IMR-90 (cell line): ENCODE measurements around the gene RHOF. TPM values are rescaled to one million over a fixed set of nuclear protein-coding genes. Genes with fewer than 3 reads are reported as not detected.
A peak's percentile ranks its signal among the peaks of the same experiment; 100 is the strongest.

ENCODE experiments used
- ATAC-seq: fragments of 200-7000 bp; cut with Tn5 transposase; 2 replicates; pipeline ENCODE4 v1.9.1; 2020; ENCODE audit warnings: low read depth, mild to moderate bottlenecking, moderate library complexity
- BruUV-seq: library from RNA; stranded (reverse); fragments of 400-500 nt; replicated peaks from 2 replicates; lab custom pipeline; 2021; lab: Mats Ljungman, UMichigan
- CTCF ChIA-PET: fragments of 300-600 bp; formaldehyde crosslinking; extraction: SDS; loops from one replicate; lab custom pipeline; 2021; ENCODE audit warnings: antibody characterized with exemption; lab: Yijun Ruan, JAX
- POLR2A ChIA-PET: fragments of 300-600 bp; sonication (Branson Sonifier 250); formaldehyde crosslinking; loops from one replicate; lab custom pipeline; 2022; ENCODE audit warnings: antibody characterized with exemption; ENCODE audit not compliant: unreplicated experiment; lab: Charles Lee
- DNase-seq: peaks from one replicate; pipeline ENCODE4 v3.0.0; 2013
- H2AFZ ChIP-seq: replicated peaks from 2 replicates; pipeline ENCODE3; 2013; ENCODE audit warnings: low read length, mild to moderate bottlenecking; ENCODE audit not compliant: poor library complexity
- H2AK5ac ChIP-seq: 2 replicates; pipeline ENCODE4 v1.6.1; 2013; ENCODE audit warnings: low read depth, low read length, inconsistent platforms
- H2AK9ac ChIP-seq: replicated peaks from 2 replicates; pipeline ENCODE3; 2013; ENCODE audit warnings: mild to moderate bottlenecking, low read depth, low read length, moderate library complexity; ENCODE audit not compliant: poor library complexity
- H2BK120ac ChIP-seq: 2 replicates; pipeline ENCODE4 v1.6.1; 2013; ENCODE audit warnings: low read depth, low read length, inconsistent platforms
- H2BK15ac ChIP-seq: 3 replicates; pipeline ENCODE4 v1.6.1; 2013; ENCODE audit warnings: low read depth, low read length, inconsistent platforms
- H2BK20ac ChIP-seq: 2 replicates; pipeline ENCODE4 v1.6.1; 2013; ENCODE audit warnings: low read depth, mild to moderate bottlenecking, inconsistent platforms, low read length, moderate library complexity
- H2BK5ac ChIP-seq: 2 replicates; pipeline ENCODE4 v1.6.1; 2013; ENCODE audit warnings: mild to moderate bottlenecking, low read depth, low read length, inconsistent platforms; ENCODE audit not compliant: poor library complexity, severe bottlenecking
- H3K14ac ChIP-seq: replicated peaks from 2 replicates; pipeline ENCODE4 v1.6.1; 2013; ENCODE audit warnings: low read depth, low read length, inconsistent platforms
- H3K18ac ChIP-seq: 2 replicates; pipeline ENCODE4 v1.6.1; 2013; ENCODE audit warnings: low read depth, low read length, control low read depth
- H3K23ac ChIP-seq: 2 replicates; pipeline ENCODE4 v1.6.1; 2013; ENCODE audit warnings: low read depth, low read length, inconsistent platforms
- H3K27ac ChIP-seq: 2 replicates; pipeline ENCODE4 v1.5.1; 2013; ENCODE audit warnings: mild to moderate bottlenecking, control low read depth, low read length; ENCODE audit not compliant: insufficient read depth
- H3K27me3 ChIP-seq: 2 replicates; pipeline ENCODE4 v1.6.1; 2013; ENCODE audit warnings: low read length; ENCODE audit not compliant: control insufficient read depth, insufficient read depth
- H3K36me3 ChIP-seq: 2 replicates; pipeline ENCODE4 v1.6.1; 2013; ENCODE audit warnings: low read length, mixed read lengths; ENCODE audit not compliant: control insufficient read depth, insufficient read depth
- H3K4ac ChIP-seq: 2 replicates; pipeline ENCODE4 v1.6.1; 2013; ENCODE audit warnings: low read depth, low read length, inconsistent platforms
- H3K4me1 ChIP-seq: 2 replicates; pipeline ENCODE4 v1.6.1; 2013; ENCODE audit warnings: low read length, mixed read lengths; ENCODE audit not compliant: control insufficient read depth, insufficient read depth
- H3K4me2 ChIP-seq: 2 replicates; pipeline ENCODE4 v1.6.1; 2013; ENCODE audit warnings: low read depth, mild to moderate bottlenecking, control low read depth, low read length, moderate library complexity
- H3K4me3 ChIP-seq: 2 replicates; pipeline ENCODE4 v1.5.1; 2013; ENCODE audit warnings: low read depth, mild to moderate bottlenecking, control low read depth, low read length, moderate library complexity; ENCODE audit not compliant: insufficient read depth
- H3K56ac ChIP-seq: 2 replicates; pipeline ENCODE4 v1.6.1; 2013; ENCODE audit warnings: low read length, inconsistent platforms; ENCODE audit not compliant: insufficient read depth; ENCODE audit errors: extremely low read depth
- H3K79me1 ChIP-seq, 2 experiments: 2 replicates each; pipeline ENCODE4 v1.6.1; 2013; ENCODE audit warnings: low read length in 2 of 2, inconsistent platforms in 1 of 2, low read depth in 1 of 2
- H3K9ac ChIP-seq: 2 replicates; pipeline ENCODE4 v1.6.1; 2013; ENCODE audit warnings: low read depth, low read length, control low read depth
- H3K9me1 ChIP-seq: 2 replicates; pipeline ENCODE4 v1.6.1; 2013; ENCODE audit warnings: low read length, inconsistent platforms; ENCODE audit not compliant: insufficient read depth
- H3K9me3 ChIP-seq: 2 replicates; pipeline ENCODE4 v1.6.1; 2013; ENCODE audit warnings: low read length; ENCODE audit not compliant: control insufficient read depth, insufficient read depth
- H4K20me1 ChIP-seq: 2 replicates; pipeline ENCODE4 v1.6.1; 2013; ENCODE audit warnings: low read length, inconsistent platforms; ENCODE audit not compliant: insufficient read depth
- H4K5ac ChIP-seq: 2 replicates; pipeline ENCODE4 v1.6.1; 2013; ENCODE audit warnings: mild to moderate bottlenecking, low read depth, low read length, control low read depth
- H4K8ac ChIP-seq, 2 experiments: 2 replicates each; pipeline ENCODE4 v1.6.1; 2013; ENCODE audit warnings: low read depth in 2 of 2, low read length in 2 of 2, control low read depth in 1 of 2, inconsistent platforms in 1 of 2
- H4K91ac ChIP-seq: 2 replicates; pipeline ENCODE4 v1.6.1; 2013; ENCODE audit warnings: low read depth, low read length, inconsistent platforms; ENCODE audit not compliant: insufficient read depth
- FOS ChIP-seq: fragments of 150-350 bp; IDR thresholded peaks from 2 replicates; pipeline ENCODE4 v1.6.1; 2016; ENCODE audit warnings: low read depth, low read length
- RCOR1 ChIP-seq: IDR thresholded peaks from 2 replicates; pipeline ENCODE4 v1.6.1; 2012; ENCODE audit warnings: mild to moderate bottlenecking, low read length, improper control_type of control experiment; ENCODE audit not compliant: insufficient replicate concordance
- SMC3 ChIP-seq: fragments of 150-350 bp; IDR thresholded peaks from 2 replicates; pipeline ENCODE4 v1.6.1; 2016; ENCODE audit warnings: low read depth, mild to moderate bottlenecking, antibody characterized with exemption, low read length, moderate library complexity
- WGBS, 2 experiments: methylation state at CpG; one replicate each; pipeline versions ENCODE4 v1.1.5 to v1.1.7; 2013; ENCODE audit warnings: missing lambda C conversion rate in 2 of 2; ENCODE audit not compliant: insufficient read length in 1 of 2; ENCODE audit errors: extremely low coverage in 2 of 2; 5-methylcytosine and 5-hydroxymethylcytosine counted together
- dilution Hi-C: fragments of 300-500 bp; cut with HindIII; formaldehyde crosslinking; loops from one replicate; pipeline ENCODE4 v1.14.3; 2018; ENCODE audit warnings: low sequenced_read_pairs; ENCODE audit not compliant: unreplicated experiment
- in situ Hi-C: fragments of 300-500 bp; cut with MboI; formaldehyde crosslinking; loops from 3 replicates; pipeline ENCODE4 v1.14.3; 2019; ENCODE audit warnings: low sequenced_read_pairs, inconsistent platforms, mixed read lengths
- intact Hi-C: fragments of 100-400 bp; cut with micrococcal nuclease; formaldehyde crosslinking; loops from 2 replicates; pipeline ENCODE4 v1.10.0; 2022
- polyA plus RNA-seq, 3 experiments: library from polyadenylated mRNA; depleted of rRNA; stranded (reverse); fragments of >200 nt; gene quantifications; 2 replicates each; pipeline ENCODE4 v1.2.3, GENCODE V29; 2012; ENCODE audit warnings: low replicate concordance in 1 of 3
- total RNA-seq: library from RNA; depleted of rRNA; stranded (reverse); fragments of >200 nt; gene quantifications from 2 replicates; pipeline ENCODE4 v1.2.3, GENCODE V29; 2012

RHOF gene
- total and polyA plus RNA-seq, 2 of the 4 experiments (the other 2 are of a cell fraction) = 3.0 to 5.1 TPM

- no peaks in the 10 kb centered on the region for H3K4me1 ChIP-seq
- no peak overlapping the region for H3K56ac ChIP-seq
- no peak overlapping the region for H2BK120ac ChIP-seq
- no peak overlapping the region for H3K9ac ChIP-seq
- TF ChIP-seq SMC3 (peak; percentile 6; the same call in 1 of the 2 replicates), FOS (no peak), RCOR1 (no peak)
- no TSS peak for BruUV-seq
- CTCF ChIA-PET = no interaction called here
- no peak overlapping the region for H4K91ac ChIP-seq
- peaks cover 14 to 58% of the 10 kb centered on the region in 2 experiments; a peak in 3 of 4 replicates for H3K79me1 ChIP-seq
- ATAC-seq = no peak
- no peak overlapping the region for H4K8ac ChIP-seq
- no peaks in the 10 kb centered on the region for H3K27me3 ChIP-seq
- in situ Hi-C loops (no loop called here), intact Hi-C loops (no loop called here), dilution Hi-C loops (no loop called here)
- H3K23ac ChIP-seq = no peak overlapping the region
- POLR2A ChIA-PET = no interaction called here
- H3K9me1 ChIP-seq = no peaks in the 10 kb centered on the region
- H3K18ac ChIP-seq = no peak overlapping the region
- H2AK9ac ChIP-seq = no peak overlapping the region
- H2BK15ac ChIP-seq = no peak overlapping the region
- no peak overlapping the region for H3K4me3 ChIP-seq
- 95% methylated on average over 23 of the region's 36 CpGs; no CpG with 5 or more reads in 1 of the 2 experiments for WGBS, 2 experiments
- no peak overlapping the region; the same call in 1 of the 2 replicates for H2AK5ac ChIP-seq
- peaks cover 63% of the 10 kb centered on the region for H3K36me3 ChIP-seq
- H2BK5ac ChIP-seq = no peak overlapping the region
- no peak overlapping the region for H2BK20ac ChIP-seq
- no peak overlapping the region for H2AFZ ChIP-seq
- no peak overlapping the region for H3K14ac ChIP-seq
- H3K4me2 ChIP-seq = no peak overlapping the region
- H3K4ac ChIP-seq = no peak overlapping the region
- no peak overlapping the region for H4K5ac ChIP-seq
- peaks cover 4% of the 10 kb centered on the region for H4K20me1 ChIP-seq
- no peak for DNase-seq
- no peak overlapping the region for H3K27ac ChIP-seq
- H3K9me3 ChIP-seq = no peaks in the 10 kb centered on the region
Observed at GRCh38 chr12:121823101-121823726, 29.7 kb upstream of the RHOF start.
